ENCODE measurements around the gene KPRP. TPM values are rescaled to one million over a fixed set of nuclear protein-coding genes. Genes with fewer than 3 reads are reported as not detected.

KPRP gene
- total and polyA plus RNA-seq, 7 donors = not detected

GRCh38 chr1:152806576-152806975, 48.8 kb downstream of the KPRP start, which contains the start of gene LCE1C:
LCE1C (minus strand) TSS chr1:152806651; CDS start chr1:152805478, 1,173 bp downstream.
- no peaks in the 10 kb centered on the region for H3K4me1 ChIP-seq
- H3K27ac ChIP-seq = no peak within 1 kb of the TSS
- TF ChIP-seq EP300 (IDR thresholded peaks at IDR 0.05) = no peak
- no peak for DNase-seq
- 41 to 58% methylated on average over 3 of the region's 3 CpGs for WGBS, 2 donors
- H3K9me3 ChIP-seq = no peaks in the 10 kb centered on the region
- no peaks in the 10 kb centered on the region for H3K36me3 ChIP-seq
- H3K27me3 ChIP-seq = no peaks in the 10 kb centered on the region
- intact Hi-C loops (cut with DNase I) = no loop called here
- no peak within 1 kb of the TSS for H3K4me3 ChIP-seq

GRCh38 chr1:152811050-152811449, 53.2 kb downstream of the KPRP start:
- TF ChIP-seq EP300 (IDR thresholded peaks at IDR 0.05) = no peak
- TF ChIP-seq POLR2A (IDR thresholded peaks at IDR 0.05) = no peak
- TF ChIP-seq POLR2AphosphoS5 (IDR thresholded peaks at IDR 0.05) = no peak
- TF ChIP-seq CTCF (IDR thresholded peaks at IDR 0.05) = no peak
- no peak for DNase-seq
- Histone ChIP-seq H3K4me1 (no peaks in the 10 kb centered on the region), H3K36me3 (no peaks in the 10 kb centered on the region), H3K27me3 (no peaks in the 10 kb centered on the region), H3K27ac (no peak overlapping the region), H3K9me3 (no peaks in the 10 kb centered on the region), H3K4me3 (no peak overlapping the region)
- intact Hi-C loops (cut with DNase I) = no loop called here
- WGBS, 2 donors = 79 to 80% methylated on average over 2 of the region's 2 CpGs

Other genes with a start within 250 kb of the KPRP start
- gene LCE5A, start 247.2 kb upstream of the KPRP start, total RNA-seq = not detected
- not detected for gene LCE5A, start 247.2 kb upstream of the KPRP start, polyA plus RNA-seq
- not detected for gene CRCT1, start 243.5 kb upstream of the KPRP start, total RNA-seq
- under 1 TPM in 1 of 3 donors, not detected in 2; 0.28 TPM for gene CRCT1, start 243.5 kb upstream of the KPRP start, polyA plus RNA-seq
- gene LCE3E, start 191.2 kb upstream of the KPRP start, total RNA-seq = not detected
- gene LCE3E, start 191.2 kb upstream of the KPRP start, polyA plus RNA-seq = not detected
- not detected for gene LCE3D, start 177.5 kb upstream of the KPRP start, total RNA-seq
- not detected for gene LCE3D, start 177.5 kb upstream of the KPRP start, polyA plus RNA-seq
- gene LCE3C, start 157.8 kb upstream of the KPRP start, total RNA-seq = not detected
- not detected for gene LCE3C, start 157.8 kb upstream of the KPRP start, polyA plus RNA-seq
- not detected for gene LCE3B, start 144.2 kb upstream of the KPRP start, total RNA-seq
- gene LCE3B, start 144.2 kb upstream of the KPRP start, polyA plus RNA-seq = not detected
- gene LCE3A, start 134.9 kb upstream of the KPRP start, total RNA-seq = not detected
- gene LCE3A, start 134.9 kb upstream of the KPRP start, polyA plus RNA-seq = not detected
- gene LCE2D, start 94.6 kb upstream of the KPRP start, total RNA-seq = not detected
- not detected for gene LCE2D, start 94.6 kb upstream of the KPRP start, polyA plus RNA-seq
- gene LCE2C, start 82.7 kb upstream of the KPRP start, total RNA-seq = not detected
- gene LCE2C, start 82.7 kb upstream of the KPRP start, polyA plus RNA-seq = not detected
- not detected for gene LCE2B, start 71.9 kb upstream of the KPRP start, total RNA-seq
- not detected for gene LCE2B, start 71.9 kb upstream of the KPRP start, polyA plus RNA-seq
- gene LCE2A, start 59.7 kb upstream of the KPRP start, total RNA-seq = not detected
- gene LCE2A, start 59.7 kb upstream of the KPRP start, polyA plus RNA-seq = not detected
- gene LCE4A, start 49.9 kb upstream of the KPRP start, total RNA-seq = not detected
- not detected for gene LCE4A, start 49.9 kb upstream of the KPRP start, polyA plus RNA-seq
- not detected for gene LCE1F, start 17.1 kb downstream of the KPRP start, total RNA-seq
- gene LCE1F, start 17.1 kb downstream of the KPRP start, polyA plus RNA-seq = not detected
- gene LCE1E, start 28.2 kb downstream of the KPRP start, total RNA-seq = not detected
- not detected for gene LCE1E, start 28.2 kb downstream of the KPRP start, polyA plus RNA-seq
- not detected for gene LCE1D, start 38.7 kb downstream of the KPRP start, total RNA-seq
- gene LCE1D, start 38.7 kb downstream of the KPRP start, polyA plus RNA-seq = not detected
- not detected for gene LCE1C, start 48.6 kb downstream of the KPRP start, total RNA-seq
- gene LCE1C, start 48.6 kb downstream of the KPRP start, polyA plus RNA-seq = not detected
- not detected for gene LCE1B, start 53.9 kb downstream of the KPRP start, total RNA-seq
- not detected for gene LCE1B, start 53.9 kb downstream of the KPRP start, polyA plus RNA-seq
- not detected for gene LCE1A, start 69.4 kb downstream of the KPRP start, total RNA-seq
- gene LCE1A, start 69.4 kb downstream of the KPRP start, polyA plus RNA-seq = not detected
- gene LCE6A, start 84.8 kb downstream of the KPRP start, total RNA-seq = not detected
- 1 to 10 TPM in 1 of 3 donors, not detected in 2; 2.4 TPM for gene LCE6A, start 84.8 kb downstream of the KPRP start, polyA plus RNA-seq
- not detected for gene LCE7A, start 102.0 kb downstream of the KPRP start, total RNA-seq
- not detected for gene LCE7A, start 102.0 kb downstream of the KPRP start, polyA plus RNA-seq
- gene SMCP, start 120.3 kb downstream of the KPRP start, total RNA-seq = not detected
- gene SMCP, start 120.3 kb downstream of the KPRP start, polyA plus RNA-seq = not detected
- gene IVL, start 150.5 kb downstream of the KPRP start, total RNA-seq = not detected
- gene IVL, start 150.5 kb downstream of the KPRP start, polyA plus RNA-seq = 1 to 10 TPM in 1 of 3 donors, under 1 TPM in 1, not detected in 1; 0.03 to 1.2 TPM
- gene SPRR5, start 189.2 kb downstream of the KPRP start, total RNA-seq = not detected
- gene SPRR5, start 189.2 kb downstream of the KPRP start, polyA plus RNA-seq = not detected
- gene SPRR4, start 212.6 kb downstream of the KPRP start, total RNA-seq = not detected
- gene SPRR4, start 212.6 kb downstream of the KPRP start, polyA plus RNA-seq = not detected
- not detected for gene SPRR1A, start 226.1 kb downstream of the KPRP start, total RNA-seq
- gene SPRR1A, start 226.1 kb downstream of the KPRP start, polyA plus RNA-seq = not detected
- not detected for gene SPRR3, start 243.7 kb downstream of the KPRP start, total RNA-seq
- gene SPRR3, start 243.7 kb downstream of the KPRP start, polyA plus RNA-seq = 10 to 100 TPM in 1 of 3 donors, 1 to 10 TPM in 1, not detected in 1; 2.1 to 13.2 TPM